ENCODE results near the gene NPRL2.

Gene NPRL2

DNA sequence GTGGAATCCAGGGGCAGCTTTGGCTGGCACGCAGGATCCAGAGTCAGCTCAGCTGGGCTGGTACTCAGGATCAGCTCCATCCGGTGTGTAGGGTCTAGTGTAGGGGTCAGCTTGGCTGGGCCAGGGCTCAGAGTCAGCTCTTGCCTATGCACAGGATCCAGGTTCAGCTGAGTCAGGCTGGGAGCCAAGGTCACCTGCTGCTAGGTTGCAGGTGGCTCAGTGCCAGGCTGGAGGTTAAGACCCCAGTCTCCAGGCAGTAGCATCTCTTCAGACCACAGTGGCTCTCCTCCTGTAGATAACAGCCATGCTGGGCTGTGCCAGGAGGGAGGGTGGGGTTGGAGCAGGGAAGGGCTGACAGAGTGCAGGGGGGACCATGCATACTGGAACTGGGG lies 53.2 kb downstream of the NPRL2 start:
- DNase-seq (ENCODE audit: low read depth), result no peak
- TF ChIP-seq, protein P1, sequence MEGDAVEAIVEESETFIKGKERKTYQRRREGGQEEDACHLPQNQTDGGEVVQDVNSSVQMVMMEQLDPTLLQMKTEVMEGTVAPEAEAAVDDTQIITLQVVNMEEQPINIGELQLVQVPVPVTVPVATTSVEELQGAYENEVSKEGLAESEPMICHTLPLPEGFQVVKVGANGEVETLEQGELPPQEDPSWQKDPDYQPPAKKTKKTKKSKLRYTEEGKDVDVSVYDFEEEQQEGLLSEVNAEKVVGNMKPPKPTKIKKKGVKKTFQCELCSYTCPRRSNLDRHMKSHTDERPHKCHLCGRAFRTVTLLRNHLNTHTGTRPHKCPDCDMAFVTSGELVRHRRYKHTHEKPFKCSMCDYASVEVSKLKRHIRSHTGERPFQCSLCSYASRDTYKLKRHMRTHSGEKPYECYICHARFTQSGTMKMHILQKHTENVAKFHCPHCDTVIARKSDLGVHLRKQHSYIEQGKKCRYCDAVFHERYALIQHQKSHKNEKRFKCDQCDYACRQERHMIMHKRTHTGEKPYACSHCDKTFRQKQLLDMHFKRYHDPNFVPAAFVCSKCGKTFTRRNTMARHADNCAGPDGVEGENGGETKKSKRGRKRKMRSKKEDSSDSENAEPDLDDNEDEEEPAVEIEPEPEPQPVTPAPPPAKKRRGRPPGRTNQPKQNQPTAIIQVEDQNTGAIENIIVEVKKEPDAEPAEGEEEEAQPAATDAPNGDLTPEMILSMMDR (IDR thresholded peaks at IDR 0.05; ENCODE audit: low read depth, low read length), result no peak
- TF ChIP-seq POLR2A (IDR thresholded peaks at IDR 0.05; ENCODE audit: extremely low read depth, insufficient read length), result no peak
- TF ChIP-seq, protein P2, sequence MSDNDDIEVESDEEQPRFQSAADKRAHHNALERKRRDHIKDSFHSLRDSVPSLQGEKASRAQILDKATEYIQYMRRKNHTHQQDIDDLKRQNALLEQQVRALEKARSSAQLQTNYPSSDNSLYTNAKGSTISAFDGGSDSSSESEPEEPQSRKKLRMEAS (IDR thresholded peaks at IDR 0.05; ENCODE audit: low read depth, low read length), result no peak
- peak overlapping the region; percentile 78 for H3K4me3 ChIP-seq (ENCODE audit: low read depth, low read length)
